ENCODE results near the gene HOXB3.

- TF ChIP-seq CTCF (IDR thresholded peaks at IDR 0.05; ENCODE audit: poor library complexity, severe bottlenecking) (no peak), EP300 (conservative IDR thresholded peaks at IDR 0.05; ENCODE audit: poor library complexity, severe bottlenecking) (no peak), SMC3 (conservative IDR thresholded peaks at IDR 0.05; ENCODE audit: poor library complexity) (no peak), EZH2 (IDR thresholded peaks at IDR 0.05; ENCODE audit: borderline replicate concordance, insufficient read depth, low read length, poor library complexity, severe bottlenecking) (no peak), POLR2AphosphoS5 (IDR thresholded peaks at IDR 0.05) (no peak), TAF1 (IDR thresholded peaks at IDR 0.05; ENCODE audit: low read depth) (no peak)
Observed at GRCh38 chr17:48577946-48578615, 12.0 kb downstream of the HOXB3 start, which contains the start of gene HOXB4.

All from neural cell (in vitro differentiated cells).